NB4 (cell line): ENCODE measurements around the gene TRNAU1AP.

Source experiments
- CTCF ChIP-seq: IDR thresholded peaks from one replicate; pipeline ENCODE4 v1.5.1; 2012; ENCODE audit warnings: low read depth, low read length
- MAX ChIP-seq: IDR thresholded peaks from 2 replicates; pipeline ENCODE4 v1.6.1; 2011; ENCODE audit warnings: low read depth, low read length
- MYC ChIP-seq: IDR thresholded peaks from 2 replicates; pipeline ENCODE4 v1.6.1; 2011; ENCODE audit warnings: low read depth, low read length
- POLR2A ChIP-seq: IDR thresholded peaks from 2 replicates; pipeline ENCODE4 v1.6.1; 2011; ENCODE audit warnings: mild to moderate bottlenecking; ENCODE audit not compliant: insufficient read length; ENCODE audit errors: extremely low read depth

GRCh38 chr1:28538286-28538685, 14.6 kb upstream of the TRNAU1AP start:
- no peak for TF ChIP-seq CTCF
- no peak for TF ChIP-seq POLR2A
- no peak for TF ChIP-seq MAX
- no peak for TF ChIP-seq MYC
